Activated naive CD8-positive, alpha-beta T cell treated with anti-CD3 and anti-CD28 coated beads for 36 hours (primary cell): ENCODE data around the gene CALHM6. TPM values are rescaled to one million over a fixed set of nuclear protein-coding genes. Genes with fewer than 3 reads are reported as not detected.

Experiments
- DNase-seq: peaks from one replicate; pipeline ENCODE4 v3.0.0; 2021
- H3K27ac Mint-ChIP-seq: one replicate; pipeline ENCODE4 v1.8.0; 2022; ENCODE audit warnings: mild to moderate bottlenecking, moderate library complexity, mixed read lengths
- H3K27me3 Mint-ChIP-seq: one replicate; pipeline ENCODE4 v1.8.0; 2022; ENCODE audit warnings: mild to moderate bottlenecking, mixed read lengths
- H3K36me3 Mint-ChIP-seq: one replicate; pipeline ENCODE4 v1.8.0; 2021; ENCODE audit warnings: mild to moderate bottlenecking, mixed read lengths
- H3K4me1 Mint-ChIP-seq: one replicate; pipeline ENCODE4 v1.8.0; 2021; ENCODE audit warnings: mixed read lengths
- H3K4me3 Mint-ChIP-seq: one replicate; pipeline ENCODE4 v1.8.0; 2022; ENCODE audit warnings: mild to moderate bottlenecking, moderate library complexity, mixed read lengths
- H3K9me3 Mint-ChIP-seq: one replicate; pipeline ENCODE4 v1.8.0; 2022; ENCODE audit warnings: mixed read lengths
- total RNA-seq, 2 experiments: library from RNA; stranded (reverse); gene quantifications; one replicate each; pipeline ENCODE4 v1.2.3, GENCODE V29; 2021

The CALHM6 gene
- total RNA-seq = 1 to 10 TPM; 5.6 to 7.4 TPM

GRCh38 chr6:116461331-116461931 is at the start of gene CALHM6:
Gene CALHM6 (plus strand): TSS chr6:116461375. CDS start chr6:116461930, 555 bp downstream.
- Mint-ChIP-seq H3K4me3 (peak within 1 kb of the TSS; percentile 62), H3K27me3 (peaks cover 43% of the 10 kb centered on the region), H3K36me3 (no peaks in the 10 kb centered on the region), H3K4me1 (peaks cover 19% of the 10 kb centered on the region), H3K9me3 (no peaks in the 10 kb centered on the region), H3K27ac (peak within 1 kb of the TSS; percentile 71)
- DNase-seq = no peak

GRCh38 chr6:116412270-116412669 is 48.9 kb upstream of the CALHM6 start:
- H3K27ac Mint-ChIP-seq = no peak overlapping the region
- no peak overlapping the region for H3K4me3 Mint-ChIP-seq
- H3K4me1 Mint-ChIP-seq = peaks cover 2% of the 10 kb centered on the region

DNA sequence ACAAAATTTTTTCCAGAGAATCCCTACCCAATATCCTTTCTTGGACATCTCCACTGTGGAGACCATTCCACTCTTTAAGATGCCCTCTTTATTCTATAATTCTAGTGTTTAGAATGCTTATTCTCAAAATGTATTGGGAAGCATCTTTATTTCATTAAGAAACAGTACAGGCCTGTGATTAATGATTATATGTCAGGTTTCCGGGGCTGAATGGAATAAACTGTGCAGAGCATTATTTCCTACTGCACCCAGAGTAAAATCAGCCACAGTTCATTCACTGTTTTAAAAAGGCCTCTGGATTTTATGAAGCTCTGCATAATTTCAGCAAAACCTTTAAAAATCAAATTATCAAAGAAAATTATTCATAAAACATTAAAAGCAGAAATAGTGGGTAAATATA is 47.8 kb upstream of the CALHM6 start:
- no peak for DNase-seq
- Mint-ChIP-seq H3K27me3 (no peaks in the 10 kb centered on the region), H3K36me3 (no peaks in the 10 kb centered on the region), H3K9me3 (no peaks in the 10 kb centered on the region), H3K4me3 (no peak overlapping the region), H3K27ac (no peak overlapping the region), H3K4me1 (peaks cover 2% of the 10 kb centered on the region)

More at GRCh38 chr6:116412270-116412669, 48.9 kb upstream of the CALHM6 start:
- Mint-ChIP-seq H3K36me3 (no peaks in the 10 kb centered on the region), H3K9me3 (no peaks in the 10 kb centered on the region), H3K27me3 (no peaks in the 10 kb centered on the region)
- no peak for DNase-seq

DNA sequence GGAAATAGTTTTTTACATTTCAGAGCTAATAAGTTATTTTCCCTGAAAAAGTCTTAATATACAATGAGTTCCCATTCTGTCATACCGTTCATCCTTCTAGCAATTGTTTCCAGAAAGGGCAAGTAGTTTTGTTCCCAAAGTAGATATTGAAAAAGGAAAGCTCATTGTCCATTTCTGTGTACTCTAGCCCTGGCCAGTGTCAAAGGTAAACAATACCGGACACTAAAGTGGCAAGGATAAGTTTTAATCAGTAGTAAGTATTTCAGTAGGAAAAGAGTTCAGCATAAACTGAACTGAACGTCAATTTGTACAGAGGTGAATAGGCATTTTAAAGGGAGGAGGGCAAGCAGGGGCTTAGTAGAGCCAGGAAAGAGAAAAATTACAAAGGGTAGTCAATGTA is 43.5 kb upstream of the CALHM6 start:
- no peak for DNase-seq

DNA sequence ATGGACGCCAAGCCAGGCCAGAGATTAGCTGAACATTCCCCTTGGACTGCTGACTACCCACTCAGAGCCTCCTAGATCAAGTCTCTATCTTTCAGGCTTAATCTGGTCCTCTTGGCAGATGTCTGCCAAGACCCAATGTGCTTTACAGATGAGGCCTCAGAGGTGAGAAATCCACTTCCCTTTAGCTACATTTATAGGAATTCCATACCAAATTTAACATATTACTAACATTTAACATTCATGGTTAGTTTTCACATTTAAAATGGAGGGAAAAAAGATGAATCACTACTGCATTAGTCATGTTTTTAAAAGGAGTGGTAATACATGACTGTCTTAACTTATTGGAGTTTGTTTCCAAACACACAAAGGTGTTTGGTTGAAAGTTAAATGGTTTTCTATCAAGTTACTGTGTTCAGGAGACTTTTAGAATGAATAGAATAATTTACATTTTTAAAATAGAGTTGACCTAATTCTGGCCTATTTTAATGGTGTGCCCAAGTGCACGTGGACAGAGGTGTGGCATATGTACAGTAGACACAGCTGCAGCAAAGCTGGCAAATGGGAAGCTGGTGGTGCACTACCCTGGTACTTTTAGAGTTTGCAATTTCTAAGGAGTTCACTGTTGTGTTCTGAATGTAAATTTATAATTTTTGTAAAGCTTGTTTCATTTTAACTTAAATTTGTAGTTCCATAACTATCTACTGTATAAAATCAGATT is 41.9 kb upstream of the CALHM6 start:
- H3K36me3 Mint-ChIP-seq = no peaks in the 10 kb centered on the region
- H3K27ac Mint-ChIP-seq = no peak overlapping the region
- peaks cover 3% of the 10 kb centered on the region for H3K4me1 Mint-ChIP-seq
- H3K27me3 Mint-ChIP-seq = no peaks in the 10 kb centered on the region
- H3K9me3 Mint-ChIP-seq = no peaks in the 10 kb centered on the region
- no peak for DNase-seq
- no peak overlapping the region for H3K4me3 Mint-ChIP-seq

More for the DNA sequence above, 43.5 kb upstream of the CALHM6 start:
- H3K36me3 Mint-ChIP-seq = no peaks in the 10 kb centered on the region
- H3K27ac Mint-ChIP-seq = no peak overlapping the region
- peaks cover 3% of the 10 kb centered on the region for H3K4me1 Mint-ChIP-seq
- no peak overlapping the region for H3K4me3 Mint-ChIP-seq
- no peaks in the 10 kb centered on the region for H3K27me3 Mint-ChIP-seq
- H3K9me3 Mint-ChIP-seq = no peaks in the 10 kb centered on the region

DNA sequence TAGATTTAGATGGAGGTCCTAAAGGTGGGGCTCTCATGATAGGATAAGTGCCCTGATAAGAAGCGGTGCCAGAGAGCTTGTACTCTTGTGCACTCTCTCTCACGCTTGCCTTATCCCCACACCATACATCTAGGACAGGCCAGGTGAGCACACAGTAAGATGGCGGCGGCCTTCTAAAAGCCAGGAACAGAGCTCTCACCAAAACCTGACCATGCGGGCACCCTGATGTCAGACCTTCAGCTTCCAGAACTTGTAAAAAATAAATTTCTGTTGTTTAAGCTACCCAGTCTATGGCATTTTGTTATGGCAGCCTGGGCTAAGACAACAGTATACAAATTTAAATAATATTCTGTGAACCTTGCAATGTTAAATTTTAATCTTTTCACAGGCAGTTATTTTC is 40.8 kb upstream of the CALHM6 start:
- no peaks in the 10 kb centered on the region for H3K9me3 Mint-ChIP-seq
- H3K36me3 Mint-ChIP-seq = no peaks in the 10 kb centered on the region
- no peak overlapping the region for H3K4me3 Mint-ChIP-seq
- H3K4me1 Mint-ChIP-seq = peaks cover 3% of the 10 kb centered on the region
- no peaks in the 10 kb centered on the region for H3K27me3 Mint-ChIP-seq
- H3K27ac Mint-ChIP-seq = no peak overlapping the region
- DNase-seq = no peak

- H3K27ac Mint-ChIP-seq = no peak overlapping the region
These were observed 38.9 kb upstream of the CALHM6 start for GRCh38 chr6:116422238-116422637.

GRCh38 chr6:116424001-116424400 is 37.2 kb upstream of the CALHM6 start:
- Mint-ChIP-seq H3K36me3 (no peaks in the 10 kb centered on the region), H3K4me1 (no peaks in the 10 kb centered on the region), H3K4me3 (no peak overlapping the region), H3K27me3 (no peaks in the 10 kb centered on the region), H3K9me3 (no peaks in the 10 kb centered on the region), H3K27ac (no peak overlapping the region)
- DNase-seq = no peak

More at GRCh38 chr6:116422238-116422637, 38.9 kb upstream of the CALHM6 start:
- Mint-ChIP-seq H3K9me3 (no peaks in the 10 kb centered on the region), H3K4me3 (no peak overlapping the region), H3K4me1 (peaks cover 3% of the 10 kb centered on the region), H3K36me3 (no peaks in the 10 kb centered on the region), H3K27me3 (no peaks in the 10 kb centered on the region)
- DNase-seq = no peak

GRCh38 chr6:116426551-116426950 is 34.6 kb upstream of the CALHM6 start:
- H3K36me3 Mint-ChIP-seq = no peaks in the 10 kb centered on the region
- no peak overlapping the region for H3K4me3 Mint-ChIP-seq
- no peaks in the 10 kb centered on the region for H3K27me3 Mint-ChIP-seq
- no peaks in the 10 kb centered on the region for H3K9me3 Mint-ChIP-seq
- no peak overlapping the region for H3K27ac Mint-ChIP-seq
- H3K4me1 Mint-ChIP-seq = no peaks in the 10 kb centered on the region
- DNase-seq = no peak

DNA sequence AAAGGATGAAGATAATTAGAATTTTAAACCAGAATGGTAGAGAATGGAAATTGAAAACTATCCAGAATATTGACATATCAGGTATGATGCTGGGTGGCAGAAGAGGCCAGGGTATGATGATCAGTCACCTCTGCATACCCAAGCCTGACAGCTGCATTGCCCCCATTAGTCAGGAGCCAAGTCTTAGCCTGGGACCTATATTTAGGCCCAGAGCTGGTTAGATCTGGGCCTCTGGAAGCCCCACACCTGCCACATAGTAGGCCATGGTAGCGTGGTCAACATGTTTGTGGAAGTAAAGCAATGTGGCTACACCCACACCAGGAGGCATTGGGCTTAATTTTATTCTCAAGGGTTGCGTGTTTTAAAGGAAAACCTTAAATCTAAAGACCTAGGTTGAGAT is 32.1 kb upstream of the CALHM6 start:
- H3K9me3 Mint-ChIP-seq = no peaks in the 10 kb centered on the region
- no peaks in the 10 kb centered on the region for H3K36me3 Mint-ChIP-seq
- no peak overlapping the region for H3K4me3 Mint-ChIP-seq
- H3K27ac Mint-ChIP-seq = no peak overlapping the region
- no peaks in the 10 kb centered on the region for H3K27me3 Mint-ChIP-seq
- DNase-seq = no peak
- no peaks in the 10 kb centered on the region for H3K4me1 Mint-ChIP-seq

DNA sequence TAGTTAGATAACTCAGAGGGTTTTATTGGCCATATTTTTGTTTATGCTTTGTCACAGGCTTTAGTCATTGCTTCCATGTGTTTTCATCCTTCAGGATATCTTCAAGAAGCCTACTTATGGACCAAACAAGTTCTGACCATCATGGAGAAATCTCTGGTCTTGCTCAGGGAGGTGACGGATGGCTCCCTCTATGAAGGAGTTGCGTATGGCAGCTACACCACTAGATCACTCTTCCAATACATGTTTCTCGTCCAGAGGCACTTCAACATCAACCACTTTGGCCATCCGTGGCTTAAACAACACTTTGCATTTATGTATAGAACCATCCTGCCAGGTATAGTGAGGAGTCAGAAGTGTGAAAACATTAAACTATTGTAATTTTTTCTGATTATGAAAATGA is 30.3 kb upstream of the CALHM6 start:
- H3K4me1 Mint-ChIP-seq = no peaks in the 10 kb centered on the region
- H3K27ac Mint-ChIP-seq = no peak overlapping the region
- no peak overlapping the region for H3K4me3 Mint-ChIP-seq
- no peaks in the 10 kb centered on the region for H3K36me3 Mint-ChIP-seq
- no peaks in the 10 kb centered on the region for H3K9me3 Mint-ChIP-seq
- no peak for DNase-seq
- H3K27me3 Mint-ChIP-seq = no peaks in the 10 kb centered on the region

- Mint-ChIP-seq H3K9me3 (no peaks in the 10 kb centered on the region), H3K4me1 (no peaks in the 10 kb centered on the region), H3K27me3 (no peaks in the 10 kb centered on the region), H3K4me3 (no peak overlapping the region), H3K27ac (no peak overlapping the region), H3K36me3 (no peaks in the 10 kb centered on the region)
- DNase-seq = no peak
These were observed 29.1 kb upstream of the CALHM6 start for GRCh38 chr6:116431964-116432595.

- Mint-ChIP-seq H3K4me3 (no peak overlapping the region), H3K36me3 (no peaks in the 10 kb centered on the region), H3K9me3 (no peaks in the 10 kb centered on the region), H3K27me3 (no peaks in the 10 kb centered on the region), H3K27ac (no peak overlapping the region), H3K4me1 (no peaks in the 10 kb centered on the region)
- no peak for DNase-seq
These were observed 27.9 kb upstream of the CALHM6 start for GRCh38 chr6:116433206-116433712.

GRCh38 chr6:116434056-116434725 is 27.0 kb upstream of the CALHM6 start:
- H3K36me3 Mint-ChIP-seq = no peaks in the 10 kb centered on the region

DNA sequence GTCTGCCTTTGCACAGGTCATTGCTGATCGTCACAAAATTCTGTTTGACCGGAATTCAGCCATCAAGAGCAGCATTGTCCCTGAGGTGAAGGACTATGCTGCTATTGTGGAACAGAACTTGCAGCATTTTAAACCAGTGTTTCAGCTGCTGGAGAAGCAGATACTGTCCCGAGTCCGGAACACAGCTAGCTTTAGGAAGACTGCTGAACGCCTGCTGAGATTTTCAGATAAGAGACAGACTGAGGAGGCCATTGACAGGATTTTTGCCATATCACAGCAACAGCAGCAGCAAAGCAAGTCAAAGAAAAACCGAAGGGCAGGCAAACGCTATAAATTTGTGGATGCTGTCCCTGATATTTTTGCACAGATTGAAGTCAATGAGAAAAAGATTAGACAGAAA is 24.6 kb upstream of the CALHM6 start:
- Mint-ChIP-seq H3K27me3 (no peaks in the 10 kb centered on the region), H3K9me3 (no peaks in the 10 kb centered on the region), H3K36me3 (no peaks in the 10 kb centered on the region), H3K27ac (no peak overlapping the region), H3K4me1 (no peaks in the 10 kb centered on the region), H3K4me3 (no peak overlapping the region)
- DNase-seq = no peak

More at GRCh38 chr6:116434056-116434725, 27.0 kb upstream of the CALHM6 start:
- H3K27ac Mint-ChIP-seq = no peak overlapping the region
- H3K9me3 Mint-ChIP-seq = no peaks in the 10 kb centered on the region
- H3K4me3 Mint-ChIP-seq = no peak overlapping the region
- no peaks in the 10 kb centered on the region for H3K27me3 Mint-ChIP-seq
- H3K4me1 Mint-ChIP-seq = no peaks in the 10 kb centered on the region
- DNase-seq = no peak
